Stimulated activated memory B cell treated with anti-CD40 and anti-IgM and Interleukin-4, amounts not matched to agents 10 μg/mL and 1 μg/mL and 100 μg/mL, for 72 hours (primary cell): ENCODE data around the gene C1orf21.

Experiments used
- ATAC-seq: fragments of 150-1000 bp; cut with Tn5 transposase; 2 replicates; pipeline ENCODE4 v1.10.0; 2021
- H3K27ac Mint-ChIP-seq: one replicate; pipeline ENCODE4 v1.8.0; 2022; ENCODE audit warnings: mild to moderate bottlenecking, mixed read lengths
- H3K27me3 Mint-ChIP-seq: one replicate; pipeline ENCODE4 v1.8.0; 2022; ENCODE audit warnings: mixed read lengths
- H3K36me3 Mint-ChIP-seq: one replicate; pipeline ENCODE4 v1.8.0; 2022; ENCODE audit warnings: mixed read lengths
- H3K4me1 Mint-ChIP-seq: one replicate; pipeline ENCODE4 v1.8.0; 2022; ENCODE audit warnings: mixed read lengths
- H3K4me3 Mint-ChIP-seq: one replicate; pipeline ENCODE4 v1.8.0; 2022; ENCODE audit warnings: mild to moderate bottlenecking, moderate library complexity, mixed read lengths
- H3K9me3 Mint-ChIP-seq: one replicate; pipeline ENCODE4 v1.8.0; 2022; ENCODE audit warnings: mixed read lengths

The C1orf21 gene

GRCh38 chr1:184569106-184569505, 182.3 kb downstream of the C1orf21 start:
- H3K36me3 Mint-ChIP-seq: no peaks in the 10 kb centered on the region
- H3K9me3 Mint-ChIP-seq: no peaks in the 10 kb centered on the region
- H3K27ac Mint-ChIP-seq: no peak overlapping the region
- peaks cover 9% of the 10 kb centered on the region for H3K27me3 Mint-ChIP-seq
- H3K4me1 Mint-ChIP-seq: no peaks in the 10 kb centered on the region
- no peak for ATAC-seq
- no peak overlapping the region for H3K4me3 Mint-ChIP-seq

- Mint-ChIP-seq H3K27me3 (no peaks in the 10 kb centered on the region), H3K27ac (no peak overlapping the region)
- no peak for ATAC-seq
Measured at GRCh38 chr1:184574588-184574987, 187.8 kb downstream of the C1orf21 start.

GRCh38 chr1:184576822-184577221, 190.0 kb downstream of the C1orf21 start:
- H3K4me3 Mint-ChIP-seq: no peak overlapping the region
- no peaks in the 10 kb centered on the region for H3K4me1 Mint-ChIP-seq
- no peaks in the 10 kb centered on the region for H3K27me3 Mint-ChIP-seq
- no peaks in the 10 kb centered on the region for H3K36me3 Mint-ChIP-seq
- no peak for ATAC-seq
- H3K27ac Mint-ChIP-seq: no peak overlapping the region
- H3K9me3 Mint-ChIP-seq: peaks cover 7% of the 10 kb centered on the region

More at GRCh38 chr1:184574588-184574987, 187.8 kb downstream of the C1orf21 start:
- Mint-ChIP-seq H3K9me3 (no peaks in the 10 kb centered on the region), H3K4me1 (no peaks in the 10 kb centered on the region), H3K36me3 (no peaks in the 10 kb centered on the region), H3K4me3 (no peak overlapping the region)

DNA sequence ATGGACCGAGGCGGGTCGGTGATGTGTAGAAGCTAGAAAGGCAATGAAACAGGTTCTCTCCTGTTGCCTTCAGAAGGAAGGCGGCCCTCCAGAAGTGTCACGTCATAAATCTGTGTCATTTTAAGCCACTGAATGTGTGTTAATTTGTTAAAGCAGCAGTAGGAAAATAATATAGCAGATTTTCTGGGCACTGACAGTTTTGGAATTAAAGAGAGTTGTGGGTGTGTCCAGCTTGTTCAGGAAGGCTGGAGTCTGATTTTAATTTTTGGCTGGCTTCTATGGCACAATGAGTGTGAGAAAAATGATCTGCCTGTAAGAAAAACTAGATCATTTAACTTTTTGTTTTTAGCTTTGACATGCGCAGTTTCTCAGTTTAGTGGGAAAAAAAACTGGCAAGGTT, 190.5 kb downstream of the C1orf21 start:
- Mint-ChIP-seq H3K27me3 (no peaks in the 10 kb centered on the region), H3K9me3 (peaks cover 7% of the 10 kb centered on the region), H3K36me3 (no peaks in the 10 kb centered on the region), H3K27ac (no peak overlapping the region), H3K4me3 (no peak overlapping the region), H3K4me1 (no peaks in the 10 kb centered on the region)
- no peak for ATAC-seq

DNA sequence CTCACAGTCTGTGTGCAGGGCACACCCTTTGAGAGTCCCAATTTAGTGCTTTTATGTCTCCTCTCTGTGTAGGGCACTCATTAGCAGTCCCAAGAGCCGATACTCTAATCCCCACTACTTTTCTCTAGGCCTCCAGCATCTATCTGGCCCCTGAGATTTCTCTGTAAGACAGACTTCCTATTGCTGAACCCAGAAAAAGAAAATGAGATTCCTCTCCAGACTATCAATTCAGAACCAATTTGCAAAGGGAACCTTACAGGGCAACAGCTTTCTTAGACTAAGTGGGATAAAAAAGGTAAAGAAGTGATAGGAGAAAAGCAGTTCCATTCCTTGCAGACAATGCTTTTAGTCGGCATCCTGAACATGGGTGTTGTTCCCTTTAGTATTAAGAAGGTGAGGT, 195.6 kb downstream of the C1orf21 start:
- H3K4me1 Mint-ChIP-seq: no peaks in the 10 kb centered on the region
- ATAC-seq: no peak
- H3K9me3 Mint-ChIP-seq: peaks cover 9% of the 10 kb centered on the region
- no peak overlapping the region for H3K4me3 Mint-ChIP-seq
- no peak overlapping the region for H3K27ac Mint-ChIP-seq
- H3K27me3 Mint-ChIP-seq: no peaks in the 10 kb centered on the region
- no peaks in the 10 kb centered on the region for H3K36me3 Mint-ChIP-seq

DNA sequence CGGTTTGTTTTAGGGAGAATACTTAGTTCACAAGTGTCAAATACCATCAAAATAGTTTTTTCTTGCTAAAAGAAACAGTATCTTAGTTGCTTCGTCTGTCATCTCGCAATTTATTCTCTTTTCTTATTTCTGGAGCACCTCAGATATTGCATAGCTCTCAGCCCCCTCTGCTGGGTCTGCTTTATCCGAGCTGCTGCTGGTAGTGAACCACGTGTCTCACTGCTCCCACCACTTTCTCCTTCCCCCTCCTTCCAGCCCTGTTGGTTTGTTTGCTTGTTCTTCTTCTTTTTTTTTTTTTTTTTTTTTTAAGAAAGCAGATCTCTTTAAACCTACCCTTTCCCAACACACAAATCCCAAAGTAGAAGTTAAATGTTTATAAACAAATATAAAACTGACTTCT, 197.0 kb downstream of the C1orf21 start:
- Mint-ChIP-seq H3K4me1 (no peaks in the 10 kb centered on the region), H3K9me3 (peaks cover 9% of the 10 kb centered on the region), H3K27me3 (no peaks in the 10 kb centered on the region), H3K4me3 (no peak overlapping the region), H3K36me3 (no peaks in the 10 kb centered on the region), H3K27ac (no peak overlapping the region)
- ATAC-seq: no peak

GRCh38 chr1:184588701-184589100, 201.9 kb downstream of the C1orf21 start:
- Mint-ChIP-seq H3K9me3 (peaks cover 7% of the 10 kb centered on the region), H3K36me3 (no peaks in the 10 kb centered on the region), H3K4me1 (no peaks in the 10 kb centered on the region), H3K27ac (no peak overlapping the region), H3K4me3 (no peak overlapping the region), H3K27me3 (peaks cover 15% of the 10 kb centered on the region)
- no peak for ATAC-seq

GRCh38 chr1:184590163-184590750, 203.4 kb downstream of the C1orf21 start:
- Mint-ChIP-seq H3K4me1 (no peaks in the 10 kb centered on the region), H3K36me3 (no peaks in the 10 kb centered on the region), H3K27ac (no peak overlapping the region), H3K9me3 (peaks cover 7% of the 10 kb centered on the region), H3K4me3 (no peak overlapping the region), H3K27me3 (peaks cover 15% of the 10 kb centered on the region)
- no peak for ATAC-seq

DNA sequence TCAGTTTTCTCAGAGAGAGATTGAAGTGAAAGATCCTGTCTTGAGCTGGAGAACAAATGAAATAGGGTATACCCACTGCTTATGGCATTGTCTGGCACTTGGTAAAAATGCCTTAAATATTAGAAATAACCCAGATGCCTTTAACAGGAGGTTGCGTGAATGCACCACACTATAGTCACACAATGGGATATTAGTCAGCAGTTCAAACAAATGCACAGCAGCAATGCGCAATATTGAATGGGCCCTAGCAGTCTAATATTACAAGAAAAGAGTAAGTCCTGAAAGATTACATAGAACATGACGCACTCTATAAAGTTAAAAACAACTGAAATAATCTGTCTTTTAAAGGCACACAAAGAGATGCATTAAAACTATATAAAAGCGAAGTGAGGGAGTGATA, 206.8 kb downstream of the C1orf21 start:
- Mint-ChIP-seq H3K27ac (no peak overlapping the region), H3K36me3 (no peaks in the 10 kb centered on the region), H3K4me1 (no peaks in the 10 kb centered on the region), H3K4me3 (no peak overlapping the region), H3K9me3 (peaks cover 5% of the 10 kb centered on the region), H3K27me3 (peaks cover 22% of the 10 kb centered on the region)
- no peak for ATAC-seq

GRCh38 chr1:184595596-184595995, 208.8 kb downstream of the C1orf21 start:
- no peaks in the 10 kb centered on the region for H3K4me1 Mint-ChIP-seq
- peaks cover 5% of the 10 kb centered on the region for H3K9me3 Mint-ChIP-seq
- H3K27me3 Mint-ChIP-seq: peaks cover 22% of the 10 kb centered on the region
- no peaks in the 10 kb centered on the region for H3K36me3 Mint-ChIP-seq
- H3K27ac Mint-ChIP-seq: no peak overlapping the region
- ATAC-seq: peak; percentile 24
- no peak overlapping the region for H3K4me3 Mint-ChIP-seq

GRCh38 chr1:184596950-184597645, 210.3 kb downstream of the C1orf21 start:
- no peaks in the 10 kb centered on the region for H3K4me1 Mint-ChIP-seq
- H3K9me3 Mint-ChIP-seq: no peaks in the 10 kb centered on the region
- peaks cover 8% of the 10 kb centered on the region for H3K27me3 Mint-ChIP-seq
- ATAC-seq: no peak
- no peaks in the 10 kb centered on the region for H3K36me3 Mint-ChIP-seq
- H3K4me3 Mint-ChIP-seq: no peak overlapping the region
- H3K27ac Mint-ChIP-seq: no peak overlapping the region

- Mint-ChIP-seq H3K27ac (no peak overlapping the region), H3K27me3 (peaks cover 7% of the 10 kb centered on the region), H3K36me3 (no peaks in the 10 kb centered on the region), H3K9me3 (no peaks in the 10 kb centered on the region), H3K4me3 (no peak overlapping the region), H3K4me1 (no peaks in the 10 kb centered on the region)
- no peak for ATAC-seq
Measured at GRCh38 chr1:184597650-184598357, 211.0 kb downstream of the C1orf21 start.

DNA sequence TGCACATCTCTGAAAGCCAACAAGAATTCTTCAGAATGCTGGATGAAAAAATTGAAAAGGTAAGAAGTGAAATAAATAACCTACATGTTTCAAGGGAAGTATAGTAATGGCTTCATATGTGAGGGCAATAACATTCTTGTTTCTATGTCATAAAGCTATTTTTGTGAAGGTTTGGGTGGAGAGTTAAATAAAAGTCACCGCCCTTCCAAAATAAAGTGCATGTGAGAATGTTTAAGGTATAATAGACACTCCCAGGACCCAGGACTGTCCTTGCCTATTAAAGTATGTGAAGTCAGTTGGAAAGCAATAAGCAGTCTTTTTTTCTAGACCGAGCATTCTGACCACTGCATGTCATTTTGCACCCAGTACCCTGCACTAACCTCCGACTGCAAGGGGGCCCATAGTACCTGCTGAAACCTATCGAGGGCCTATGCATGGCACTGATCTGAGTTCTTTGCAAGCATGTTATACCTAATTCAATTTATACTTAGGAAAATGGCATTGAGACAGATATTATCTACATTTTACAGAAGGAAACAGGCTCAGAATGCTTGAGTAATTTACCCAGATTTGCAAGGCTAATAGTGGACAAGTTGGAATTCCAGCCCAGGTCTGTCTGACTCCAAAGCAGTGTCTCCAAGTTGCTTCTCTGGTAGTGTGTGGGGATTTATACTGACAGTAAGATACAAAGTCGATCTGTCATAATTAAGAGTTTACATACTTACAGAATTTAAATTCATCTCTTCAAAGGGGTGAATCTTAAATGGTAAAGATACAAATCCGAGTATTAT, 211.8 kb downstream of the C1orf21 start:
- ATAC-seq: no peak
- peaks cover 7% of the 10 kb centered on the region for H3K27me3 Mint-ChIP-seq
- H3K9me3 Mint-ChIP-seq: no peaks in the 10 kb centered on the region
- H3K4me3 Mint-ChIP-seq: no peak overlapping the region
- H3K36me3 Mint-ChIP-seq: no peaks in the 10 kb centered on the region
- no peak overlapping the region for H3K27ac Mint-ChIP-seq
- no peaks in the 10 kb centered on the region for H3K4me1 Mint-ChIP-seq

- H3K27ac Mint-ChIP-seq: no peak overlapping the region
- H3K27me3 Mint-ChIP-seq: peaks cover 7% of the 10 kb centered on the region
- H3K36me3 Mint-ChIP-seq: no peaks in the 10 kb centered on the region
- no peak overlapping the region for H3K4me3 Mint-ChIP-seq
- H3K9me3 Mint-ChIP-seq: no peaks in the 10 kb centered on the region
- ATAC-seq: no peak
- no peaks in the 10 kb centered on the region for H3K4me1 Mint-ChIP-seq
Measured at GRCh38 chr1:184604152-184604900, 217.5 kb downstream of the C1orf21 start.

DNA sequence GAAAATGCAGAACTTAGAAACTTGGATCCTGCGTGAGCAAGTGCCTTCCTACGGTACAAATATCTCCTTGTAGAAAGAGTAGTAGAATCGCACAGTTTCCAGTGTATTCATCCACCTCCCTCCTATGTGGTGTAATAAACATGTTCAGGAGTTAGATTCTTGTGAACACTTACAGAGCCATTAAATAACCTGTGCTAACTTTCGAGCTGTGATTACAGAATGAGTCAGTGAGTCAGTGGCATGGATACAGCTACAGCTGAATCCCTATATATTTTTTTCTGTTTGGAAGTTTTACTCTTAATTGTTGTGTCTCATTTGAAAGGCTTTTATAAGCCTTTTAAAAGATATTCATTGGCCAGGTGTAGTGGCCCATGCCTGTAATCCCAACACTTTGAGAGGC, 219.1 kb downstream of the C1orf21 start:
- no peak for ATAC-seq
- no peaks in the 10 kb centered on the region for H3K4me1 Mint-ChIP-seq
- no peaks in the 10 kb centered on the region for H3K36me3 Mint-ChIP-seq
- peaks cover 9% of the 10 kb centered on the region for H3K27me3 Mint-ChIP-seq
- H3K27ac Mint-ChIP-seq: no peak overlapping the region
- no peaks in the 10 kb centered on the region for H3K9me3 Mint-ChIP-seq
- no peak overlapping the region for H3K4me3 Mint-ChIP-seq
